Neuronal stem cell (in vitro differentiated cells): ENCODE data around the gene DAPK2.

Source experiments
- DNase-seq: peaks from one replicate; pipeline ENCODE4 v3.0.0-alpha.2; 2013; ENCODE audit warnings: low spot score
- H2AFZ ChIP-seq: one replicate; pipeline ENCODE4 v1.6.1; 2013; ENCODE audit warnings: mild to moderate bottlenecking, low read length, inconsistent platforms
- H2AK5ac ChIP-seq: 2 replicates; pipeline ENCODE4 v1.6.1; 2013; ENCODE audit warnings: low read depth, mild to moderate bottlenecking, inconsistent platforms, low read length, moderate library complexity, mixed read lengths
- H2BK120ac ChIP-seq: 2 replicates; pipeline ENCODE4 v1.6.1; 2013; ENCODE audit warnings: low read depth, mild to moderate bottlenecking, inconsistent platforms, low read length, moderate library complexity, mixed read lengths
- H2BK12ac ChIP-seq: one replicate; pipeline ENCODE4 v1.6.1; 2013; ENCODE audit warnings: low read length, inconsistent platforms
- H2BK15ac ChIP-seq: 2 replicates; pipeline ENCODE4 v1.6.1; 2013; ENCODE audit warnings: mild to moderate bottlenecking, low read length, inconsistent platforms, mixed read lengths
- H2BK5ac ChIP-seq: one replicate; pipeline ENCODE4 v1.6.1; 2013; ENCODE audit warnings: inconsistent platforms, mild to moderate bottlenecking, low read length, moderate library complexity
- H3K14ac ChIP-seq: one replicate; pipeline ENCODE4 v1.6.1; 2013; ENCODE audit warnings: low read length, inconsistent platforms
- H3K18ac ChIP-seq: 2 replicates; pipeline ENCODE4 v1.6.1; 2013; ENCODE audit warnings: low read length, inconsistent platforms
- H3K23ac ChIP-seq: 2 replicates; pipeline ENCODE4 v1.6.1; 2013; ENCODE audit warnings: low read depth, mild to moderate bottlenecking, mixed read lengths, low read length, inconsistent platforms; ENCODE audit not compliant: poor library complexity
- H3K27ac ChIP-seq: replicated peaks from 3 replicates; pipeline ENCODE4 v1.5.1; 2013; ENCODE audit warnings: low read length, inconsistent platforms
- H3K27me3 ChIP-seq, 3 experiments: 2 replicates each; pipeline ENCODE4 v1.6.1; 2013; ENCODE audit warnings: low read length in 3 of 3, mild to moderate bottlenecking in 2 of 3, inconsistent platforms in 1 of 3, low read depth in 1 of 3, mixed read lengths in 1 of 3, moderate library complexity in 1 of 3; ENCODE audit not compliant: control insufficient read depth in 3 of 3, insufficient read depth in 3 of 3
- H3K36me3 ChIP-seq, 2 donors: replicated peaks in 1 of 2; 2 replicates each; pipeline ENCODE4 v1.6.1; 2013; ENCODE audit warnings: low read length in 2 of 2; ENCODE audit not compliant: control insufficient read depth in 2 of 2, insufficient read depth in 2 of 2
- H3K4ac ChIP-seq: 2 replicates; pipeline ENCODE4 v1.6.1; 2013; ENCODE audit warnings: inconsistent platforms, mild to moderate bottlenecking, low read length, moderate library complexity
- H3K4me1 ChIP-seq, 2 donors: 1 replicate in 1 of 2; 2 replicates in 1 of 2; pipeline ENCODE4 v1.6.1; 2013; ENCODE audit warnings: low read length in 2 of 2, low read depth in 1 of 2; ENCODE audit not compliant: control insufficient read depth in 2 of 2, insufficient read depth in 1 of 2
- H3K4me2 ChIP-seq: one replicate; pipeline ENCODE4 v1.6.1; 2013; ENCODE audit warnings: mild to moderate bottlenecking, low read length, inconsistent platforms; ENCODE audit not compliant: insufficient read depth, poor library complexity, severe bottlenecking
- H3K4me3 ChIP-seq, 2 donors: 2 replicates each; pipeline ENCODE4 v1.5.1; 2013; ENCODE audit warnings: low read length in 2 of 2, mild to moderate bottlenecking in 2 of 2, inconsistent platforms in 1 of 2, moderate library complexity in 1 of 2
- H3K79me1 ChIP-seq: one replicate; pipeline ENCODE4 v1.6.1; 2013; ENCODE audit warnings: low read depth, mild to moderate bottlenecking, inconsistent platforms, low read length, moderate library complexity
- H3K9ac ChIP-seq: one replicate; pipeline ENCODE4 v1.6.1; 2013; ENCODE audit warnings: mild to moderate bottlenecking, low read depth, low read length, inconsistent platforms; ENCODE audit not compliant: poor library complexity
- H3K9me3 ChIP-seq, 2 donors: replicated peaks in 1 of 2; 2 replicates each; pipeline versions ENCODE3 to v1.6.1; 2013; ENCODE audit warnings: low read length in 2 of 2, mild to moderate bottlenecking in 2 of 2, inconsistent platforms in 1 of 2, low read depth in 1 of 2, mixed read lengths in 1 of 2, moderate library complexity in 1 of 2; ENCODE audit not compliant: control insufficient read depth in 2 of 2, insufficient read depth in 1 of 2
- H4K8ac ChIP-seq: one replicate; pipeline ENCODE4 v1.6.1; 2013; ENCODE audit warnings: low read depth, mild to moderate bottlenecking, inconsistent platforms, low read length, moderate library complexity
- H4K91ac ChIP-seq: one replicate; pipeline ENCODE4 v1.6.1; 2013; ENCODE audit warnings: low read length, low read depth, mild to moderate bottlenecking, inconsistent platforms; ENCODE audit not compliant: poor library complexity
- WGBS, 2 donors: extraction: QIAGEN DNeasy Blood & Tissue Kit; methylation state at CpG; one replicate each; pipeline ENCODE4 v1.1.7; 2013; ENCODE audit warnings: missing lambda C conversion rate in 2 of 2, mixed read lengths in 1 of 2; ENCODE audit not compliant: insufficient read length in 2 of 2, insufficient replicate concordance in 1 of 2; ENCODE audit errors: extremely low coverage in 2 of 2; 5-methylcytosine and 5-hydroxymethylcytosine counted together

DAPK2 gene

DNA sequence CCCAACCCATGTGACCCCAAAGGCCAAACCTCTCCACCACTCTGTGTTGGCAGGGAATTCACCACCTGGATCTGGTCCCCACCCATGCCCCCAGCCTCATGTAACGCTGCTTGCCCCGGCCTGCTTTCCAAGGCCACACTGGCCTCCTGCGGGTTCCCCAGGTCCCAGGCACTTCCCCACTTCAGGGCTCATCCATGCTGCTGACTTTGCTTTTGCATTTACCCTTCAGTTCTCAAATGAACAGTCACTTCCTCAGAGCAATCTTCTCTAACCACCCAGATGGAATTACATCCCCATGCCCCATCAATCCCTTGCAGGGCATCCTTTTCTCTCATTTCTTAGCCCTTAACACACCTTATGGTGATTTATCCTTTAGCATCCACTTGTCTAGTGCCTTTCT is 9.2 kb downstream of the DAPK2 start:
- no peak overlapping the region for H3K4me2 ChIP-seq
- no CpG with 5 or more reads among the region's 3 CpGs for whole genome bisulfite sequencing, 2 donors
- no peaks in the 10 kb centered on the region for H3K36me3 ChIP-seq
- no peak overlapping the region for H2AK5ac ChIP-seq
- no peak overlapping the region for H3K14ac ChIP-seq
- H2BK120ac ChIP-seq: no peak overlapping the region
- H2BK12ac ChIP-seq: no peak overlapping the region
- no peak overlapping the region for H3K23ac ChIP-seq
- no peak overlapping the region for H3K18ac ChIP-seq
- H3K9ac ChIP-seq: peak overlapping the region; percentile 38
- no peaks in the 10 kb centered on the region for H3K9me3 ChIP-seq
- no peak overlapping the region for H2BK15ac ChIP-seq
- no peaks in the 10 kb centered on the region for H3K79me1 ChIP-seq
- H3K27ac ChIP-seq: no peak overlapping the region
- no peak overlapping the region for H2BK5ac ChIP-seq
- no peaks in the 10 kb centered on the region for H3K4me1 ChIP-seq
- no peaks in the 10 kb centered on the region for H3K27me3 ChIP-seq
- DNase-seq: no peak
- no peak overlapping the region for H4K8ac ChIP-seq
- no peak overlapping the region for H4K91ac ChIP-seq
- no peak overlapping the region for H2AFZ ChIP-seq
- no peak overlapping the region for H3K4ac ChIP-seq
- H3K4me3 ChIP-seq: no peak overlapping the region

DNA sequence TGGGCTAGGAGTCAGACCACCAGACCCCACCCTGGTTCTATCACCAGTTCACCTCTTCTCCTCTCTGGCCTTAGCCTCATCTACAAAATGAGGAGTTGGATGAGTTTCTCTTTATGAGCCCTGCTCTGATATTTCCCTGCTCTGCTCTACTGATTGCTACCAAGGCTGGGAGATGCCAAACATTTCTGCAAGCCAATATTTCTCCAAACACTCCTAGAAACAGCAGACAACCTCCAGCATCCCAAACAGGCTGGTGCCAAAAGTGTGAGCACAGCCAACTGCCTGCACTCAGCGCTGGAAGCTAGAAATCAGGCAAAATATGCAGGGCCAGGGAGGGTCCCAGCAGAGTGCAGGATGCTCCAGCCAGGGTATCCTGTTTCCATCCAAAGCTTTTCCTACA is 10.8 kb downstream of the DAPK2 start:
- no peak overlapping the region for H3K23ac ChIP-seq
- no peak overlapping the region for H3K4me2 ChIP-seq
- H3K36me3 ChIP-seq: no peaks in the 10 kb centered on the region
- H3K27me3 ChIP-seq: no peaks in the 10 kb centered on the region
- H3K9me3 ChIP-seq: no peaks in the 10 kb centered on the region
- no peak overlapping the region for H4K91ac ChIP-seq
- H3K4me1 ChIP-seq: no peaks in the 10 kb centered on the region
- no peak overlapping the region for H2AK5ac ChIP-seq
- peak overlapping the region; percentile 18 for H2AFZ ChIP-seq
- no CpG with 5 or more reads among the region's 1 CpG for WGBS, 2 donors
- no peak overlapping the region for H2BK15ac ChIP-seq
- no peak overlapping the region for H3K4ac ChIP-seq
- no peak for DNase-seq
- H4K8ac ChIP-seq: no peak overlapping the region
- H2BK120ac ChIP-seq: no peak overlapping the region
- H3K79me1 ChIP-seq: no peaks in the 10 kb centered on the region
- H3K14ac ChIP-seq: no peak overlapping the region
- H3K18ac ChIP-seq: no peak overlapping the region
- H3K9ac ChIP-seq: no peak overlapping the region
- H3K27ac ChIP-seq: no peak overlapping the region
- H2BK5ac ChIP-seq: no peak overlapping the region
- H3K4me3 ChIP-seq: no peak overlapping the region
- no peak overlapping the region for H2BK12ac ChIP-seq

DNA sequence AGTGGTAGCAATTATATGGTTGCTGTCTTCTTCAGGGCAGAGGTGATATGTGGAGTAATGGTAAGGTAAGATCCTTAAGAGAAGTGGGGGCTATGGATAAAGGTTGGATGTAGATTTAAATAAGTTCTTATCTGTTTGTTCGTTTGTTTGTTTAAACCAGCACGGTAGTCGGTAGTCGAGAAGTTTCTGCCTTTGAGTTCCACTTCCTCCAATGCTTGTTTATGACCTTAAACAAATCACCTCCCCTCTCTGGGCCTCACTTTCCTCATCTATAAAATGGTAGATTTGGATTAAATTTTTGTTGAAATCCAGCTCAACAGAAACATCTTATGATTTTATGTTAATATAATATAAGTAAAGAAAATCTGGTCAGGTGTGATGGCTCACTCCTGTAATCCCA is 11.8 kb downstream of the DAPK2 start:
- Histone ChIP-seq H3K4me3 (peak overlapping the region in 1 of 2 donors; percentile 35), H4K91ac (no peak overlapping the region), H3K4ac (no peak overlapping the region), H2BK15ac (no peak overlapping the region), H3K36me3 (no peaks in the 10 kb centered on the region), H2AK5ac (no peak overlapping the region), H3K4me2 (no peak overlapping the region), H3K9me3 (no peaks in the 10 kb centered on the region), H3K79me1 (no peaks in the 10 kb centered on the region), H4K8ac (no peak overlapping the region), H3K4me1 (no peaks in the 10 kb centered on the region), H3K9ac (no peak overlapping the region), H2AFZ (no peak overlapping the region), H2BK120ac (no peak overlapping the region), H3K23ac (no peak overlapping the region), H2BK12ac (no peak overlapping the region), H3K14ac (no peak overlapping the region), H2BK5ac (no peak overlapping the region), H3K18ac (no peak overlapping the region), H3K27me3 (no peaks in the 10 kb centered on the region), H3K27ac (no peak overlapping the region)
- no peak for DNase-seq
- no CpG with 5 or more reads among the region's 4 CpGs for WGBS, 2 donors

DNA sequence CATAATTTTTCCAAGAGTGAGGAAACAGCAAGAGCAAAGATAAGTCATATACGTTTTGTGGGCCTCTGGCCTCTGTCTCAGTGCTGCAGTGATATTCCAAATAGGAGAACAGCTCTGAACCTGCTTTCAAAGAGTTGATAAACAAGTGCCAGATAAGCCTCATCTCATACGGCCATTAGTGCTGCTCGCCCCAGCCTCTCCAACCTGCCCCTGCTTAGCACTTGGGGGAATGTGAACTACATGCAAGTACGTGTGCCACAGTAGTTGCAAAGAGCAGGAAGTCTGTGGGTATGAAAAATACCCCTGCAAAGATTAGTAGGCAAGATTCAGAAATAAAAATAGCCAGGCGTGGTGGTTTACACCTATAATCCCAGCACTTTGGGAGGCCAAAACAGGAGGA is 14.0 kb downstream of the DAPK2 start:
- WGBS, 2 donors: no CpG with 5 or more reads among the region's 5 CpGs
- H2AK5ac ChIP-seq: no peak overlapping the region
- no peaks in the 10 kb centered on the region for H3K36me3 ChIP-seq
- H2BK5ac ChIP-seq: no peak overlapping the region
- no peak overlapping the region for H4K91ac ChIP-seq
- DNase-seq: no peak
- H2BK15ac ChIP-seq: no peak overlapping the region
- no peak overlapping the region for H3K4me2 ChIP-seq
- no peak overlapping the region for H2AFZ ChIP-seq
- H3K4me1 ChIP-seq: peaks cover 5 to 7% of the 10 kb centered on the region in 2 donors
- no peaks in the 10 kb centered on the region for H3K9me3 ChIP-seq
- H3K9ac ChIP-seq: no peak overlapping the region
- H2BK12ac ChIP-seq: no peak overlapping the region
- H3K18ac ChIP-seq: no peak overlapping the region
- no peaks in the 10 kb centered on the region for H3K27me3 ChIP-seq
- H3K14ac ChIP-seq: no peak overlapping the region
- H3K4me3 ChIP-seq: no peak overlapping the region
- H3K23ac ChIP-seq: no peak overlapping the region
- no peaks in the 10 kb centered on the region for H3K79me1 ChIP-seq
- no peak overlapping the region for H3K4ac ChIP-seq
- no peak overlapping the region for H4K8ac ChIP-seq
- H2BK120ac ChIP-seq: no peak overlapping the region
- H3K27ac ChIP-seq: no peak overlapping the region
